Stimulated activated CD8-positive, alpha-beta memory T cell treated with anti-CD3 and anti-CD28 coated beads, Interleukin-2, amount 100 ng/mL, for 1 hour (primary cell): ENCODE results near the gene CAMSAP2.

Experiments used
- DNase-seq, 2 donors: peaks; one replicate each; pipeline ENCODE4 v3.0.0-alpha.2; 2020; ENCODE audit warnings: low read depth in 2 of 2

Gene CAMSAP2

GRCh38 chr1:200738327-200738948 is at the start of gene CAMSAP2:
Gene CAMSAP2, plus strand, starts transcription at chr1:200738893. Its CDS starts 935 bp downstream, at chr1:200739828.
- peak; percentile 12 to 47 for DNase-seq

- no peak for DNase-seq
These were observed 46.4 kb upstream of the CAMSAP2 start for GRCh38 chr1:200692316-200692715.

GRCh38 chr1:200693327-200693726 is 45.4 kb upstream of the CAMSAP2 start:
- DNase-seq, result no peak

GRCh38 chr1:200694738-200695137 is 44.0 kb upstream of the CAMSAP2 start:
- DNase-seq, result no peak

- no peak for DNase-seq
These were observed 38.8 kb upstream of the CAMSAP2 start for GRCh38 chr1:200699871-200700270.

- DNase-seq, result no peak
These were observed 33.6 kb upstream of the CAMSAP2 start for GRCh38 chr1:200704986-200705500.

- DNase-seq, result no peak
These were observed 32.4 kb upstream of the CAMSAP2 start for GRCh38 chr1:200706111-200706814.

GRCh38 chr1:200707116-200707515 is 31.6 kb upstream of the CAMSAP2 start:
- no peak for DNase-seq

GRCh38 chr1:200708161-200708560 is 30.5 kb upstream of the CAMSAP2 start:
- no peak for DNase-seq

GRCh38 chr1:200708769-200709168 is 29.9 kb upstream of the CAMSAP2 start:
- DNase-seq, result no peak

- DNase-seq, result no peak
These were observed 28.5 kb upstream of the CAMSAP2 start for GRCh38 chr1:200710166-200710565.

GRCh38 chr1:200714504-200715187 is 24.0 kb upstream of the CAMSAP2 start:
- no peak for DNase-seq

- DNase-seq, result no peak
These were observed 18.5 kb upstream of the CAMSAP2 start for GRCh38 chr1:200720199-200720598.

- no peak for DNase-seq
These were observed 14.6 kb upstream of the CAMSAP2 start for GRCh38 chr1:200724064-200724463.

- no peak for DNase-seq
These were observed 11.4 kb upstream of the CAMSAP2 start for GRCh38 chr1:200727257-200727656.

- DNase-seq, result no peak
These were observed 8.8 kb upstream of the CAMSAP2 start for GRCh38 chr1:200729863-200730262.

- DNase-seq, result no peak
These were observed 6.9 kb upstream of the CAMSAP2 start for GRCh38 chr1:200731654-200732332.

- DNase-seq, result no peak
These were observed 6.3 kb upstream of the CAMSAP2 start for GRCh38 chr1:200732438-200732837.

- DNase-seq, result no peak
These were observed 4.8 kb upstream of the CAMSAP2 start for GRCh38 chr1:200733907-200734306.

- no peak for DNase-seq
These were observed 924 bp upstream of the CAMSAP2 start for GRCh38 chr1:200737647-200738291.

GRCh38 chr1:200738949-200739651 is 407 bp downstream of the CAMSAP2 start:
- peak; percentile 7 to 33 for DNase-seq
